GM21515 (cell line): Measurements from ENCODE around the gene MATR3.
A peak's percentile ranks its signal among the peaks of the same experiment; 100 is the strongest.
"Not testable (repeated sequence)": the region's sequence is repeated elsewhere in the genome, so short reads cannot be mapped to it uniquely, and the experiment has no call there.

Experiments used
- ATAC-seq: cut with Tn5 transposase; IDR thresholded peaks from one replicate; pipeline ENCODE4 v1.9.1; 2021; ENCODE audit not compliant: unreplicated experiment

MATR3 gene, protein sequence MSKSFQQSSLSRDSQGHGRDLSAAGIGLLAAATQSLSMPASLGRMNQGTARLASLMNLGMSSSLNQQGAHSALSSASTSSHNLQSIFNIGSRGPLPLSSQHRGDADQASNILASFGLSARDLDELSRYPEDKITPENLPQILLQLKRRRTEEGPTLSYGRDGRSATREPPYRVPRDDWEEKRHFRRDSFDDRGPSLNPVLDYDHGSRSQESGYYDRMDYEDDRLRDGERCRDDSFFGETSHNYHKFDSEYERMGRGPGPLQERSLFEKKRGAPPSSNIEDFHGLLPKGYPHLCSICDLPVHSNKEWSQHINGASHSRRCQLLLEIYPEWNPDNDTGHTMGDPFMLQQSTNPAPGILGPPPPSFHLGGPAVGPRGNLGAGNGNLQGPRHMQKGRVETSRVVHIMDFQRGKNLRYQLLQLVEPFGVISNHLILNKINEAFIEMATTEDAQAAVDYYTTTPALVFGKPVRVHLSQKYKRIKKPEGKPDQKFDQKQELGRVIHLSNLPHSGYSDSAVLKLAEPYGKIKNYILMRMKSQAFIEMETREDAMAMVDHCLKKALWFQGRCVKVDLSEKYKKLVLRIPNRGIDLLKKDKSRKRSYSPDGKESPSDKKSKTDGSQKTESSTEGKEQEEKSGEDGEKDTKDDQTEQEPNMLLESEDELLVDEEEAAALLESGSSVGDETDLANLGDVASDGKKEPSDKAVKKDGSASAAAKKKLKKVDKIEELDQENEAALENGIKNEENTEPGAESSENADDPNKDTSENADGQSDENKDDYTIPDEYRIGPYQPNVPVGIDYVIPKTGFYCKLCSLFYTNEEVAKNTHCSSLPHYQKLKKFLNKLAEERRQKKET

DNA sequence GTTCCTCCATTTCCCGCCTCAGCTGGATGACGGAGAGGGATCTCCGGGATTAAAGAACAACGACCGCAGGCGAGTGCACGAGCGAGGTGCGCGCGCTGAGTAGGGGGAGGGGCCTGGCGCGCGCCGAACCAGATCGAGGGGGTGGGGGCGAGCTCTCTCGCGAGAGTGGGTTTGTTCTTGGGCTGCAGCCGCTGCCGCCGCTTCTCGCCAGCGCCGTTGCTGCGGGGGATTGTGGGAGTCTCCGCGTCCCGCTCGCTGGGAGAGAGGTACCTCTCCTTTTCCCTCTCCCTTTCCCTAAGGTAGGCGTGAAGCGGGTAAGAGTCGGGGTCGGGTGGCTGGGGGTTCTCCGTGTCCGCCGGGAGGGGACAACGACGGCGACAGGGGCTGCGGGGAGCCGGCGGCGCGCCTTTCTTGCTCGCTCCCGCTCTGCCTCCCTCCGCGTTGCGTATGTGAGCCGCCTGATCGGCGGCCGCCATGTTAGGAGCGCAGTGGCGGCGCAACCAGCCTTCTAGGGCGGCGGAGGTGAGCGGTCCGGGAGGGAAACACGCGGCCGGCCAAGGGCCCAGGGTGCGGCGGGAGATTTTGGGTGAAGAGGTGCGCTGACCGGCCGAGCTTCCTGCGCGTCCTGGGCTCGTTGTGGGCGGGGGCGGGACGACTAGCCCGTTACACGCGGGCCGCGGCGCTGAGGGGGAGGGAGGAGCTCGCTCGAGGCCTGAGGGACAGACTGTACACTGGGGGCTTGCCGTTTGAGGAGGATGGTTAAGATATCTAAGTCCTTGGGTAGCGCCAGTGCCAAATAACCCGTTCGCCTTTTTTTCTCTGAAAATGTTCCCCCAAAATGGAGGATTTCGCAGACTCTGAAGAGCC, at the start of gene MATR3:
TSS of gene MATR3 (plus strand) at position 234 of the 867 bp plus-strand sequence. CDS start 13,676 bp downstream, outside the sequence.
- peak; percentile 73 for ATAC-seq

DNA sequence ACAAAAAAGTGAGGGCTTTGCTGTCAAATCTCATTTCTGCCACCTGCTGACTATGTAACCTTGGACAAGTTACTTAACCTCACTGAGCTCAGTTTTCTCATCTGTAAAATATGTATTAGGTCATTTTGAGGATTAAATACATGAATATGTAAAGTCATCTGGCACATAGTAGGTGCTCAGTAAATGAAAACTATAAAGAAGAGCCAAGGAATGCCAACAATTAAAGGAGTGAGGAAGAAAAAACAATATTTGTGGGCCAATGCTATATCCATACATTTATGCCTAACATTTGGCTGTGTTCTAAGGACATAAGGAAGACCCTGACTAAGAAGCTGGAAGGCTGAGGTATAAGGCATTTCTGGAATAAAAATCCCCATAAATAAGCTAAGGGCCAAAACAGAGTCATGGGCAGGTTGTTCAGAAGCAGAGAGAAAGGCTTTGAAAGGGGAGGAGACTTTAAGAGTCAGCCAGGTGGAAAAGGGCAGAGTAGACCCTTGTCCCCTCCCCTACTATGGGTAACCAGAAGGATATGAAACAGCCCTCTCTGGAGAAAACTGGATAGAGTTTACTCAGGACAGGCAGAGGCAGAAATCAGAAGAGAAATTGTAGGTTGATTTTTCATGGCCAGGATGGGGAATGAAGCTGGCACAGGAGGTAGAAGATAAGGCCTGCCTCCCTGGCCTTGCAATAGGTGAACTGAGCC, 47.8 kb upstream of the MATR3 start:
- no peak for ATAC-seq

DNA sequence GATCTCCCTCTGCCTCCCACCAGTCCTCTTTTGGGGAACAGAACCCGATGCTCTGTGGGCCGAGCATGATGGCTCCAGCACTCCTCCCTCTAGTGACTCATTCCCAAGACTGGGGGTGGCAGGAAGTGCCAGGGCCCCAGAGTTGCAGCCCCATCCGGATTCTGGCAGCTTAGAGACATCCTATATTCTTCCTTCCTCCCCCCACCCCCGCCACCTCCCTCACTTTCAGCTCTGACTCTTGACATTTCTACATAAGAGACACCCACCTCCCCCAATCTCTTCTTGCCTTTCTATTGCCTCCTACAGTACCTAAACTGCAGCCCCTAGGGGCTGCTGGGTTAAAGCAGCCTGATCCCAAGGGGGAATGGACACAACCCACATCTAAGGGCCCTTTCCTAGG, 47.1 kb upstream of the MATR3 start:
- no peak for ATAC-seq

DNA sequence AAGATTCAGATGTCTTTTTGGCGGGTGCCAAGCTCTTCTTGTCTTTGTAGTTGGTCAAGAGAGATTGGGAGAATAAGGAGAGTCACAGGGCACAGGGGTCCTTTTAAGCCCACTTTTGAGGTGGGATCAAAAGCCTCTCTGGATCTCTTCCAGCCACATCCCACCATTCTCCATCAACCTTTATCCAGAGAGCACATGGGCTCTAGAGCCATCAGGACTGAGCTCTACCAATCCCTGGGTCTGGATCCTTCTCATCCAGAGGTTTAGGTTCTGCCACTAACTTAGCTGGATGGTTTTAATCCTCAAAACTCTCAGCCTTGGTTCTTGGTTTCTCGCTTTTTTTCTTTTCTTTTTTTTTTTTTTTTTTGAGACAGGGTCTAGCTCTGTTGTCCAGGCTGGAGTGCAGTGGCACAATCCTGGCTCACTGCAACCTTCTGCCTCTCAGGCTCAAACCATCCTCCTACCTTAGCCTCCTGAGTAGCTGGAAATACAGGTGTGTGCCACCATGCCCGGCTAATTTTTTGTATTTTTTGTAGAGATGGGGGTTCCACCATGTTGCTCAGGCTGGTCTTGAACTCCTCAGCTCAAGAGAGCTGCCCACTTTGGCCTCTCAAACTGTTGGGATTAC, 44.6 kb upstream of the MATR3 start:
- ATAC-seq, result no peak

DNA sequence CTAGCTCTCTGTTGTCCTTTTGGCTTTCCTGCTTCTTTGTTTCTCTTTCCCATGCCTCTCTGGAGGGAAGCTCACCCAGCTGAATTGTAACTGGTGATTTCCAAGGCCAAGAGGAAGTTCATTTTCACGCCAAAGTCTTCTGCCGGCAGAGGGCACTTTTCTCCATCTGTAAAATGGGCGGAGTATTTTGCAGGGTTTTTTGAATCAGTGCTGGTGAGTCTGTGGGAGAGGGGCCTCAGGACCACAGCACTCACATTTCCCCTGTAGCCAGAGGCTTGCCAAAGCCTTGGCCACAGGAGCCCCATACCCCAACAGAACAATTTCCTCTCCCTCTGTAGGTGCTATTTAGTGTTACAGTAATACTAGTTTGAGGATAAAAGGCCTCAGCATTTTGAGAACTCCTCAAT, 42.3 kb upstream of the MATR3 start:
- no peak for ATAC-seq

DNA sequence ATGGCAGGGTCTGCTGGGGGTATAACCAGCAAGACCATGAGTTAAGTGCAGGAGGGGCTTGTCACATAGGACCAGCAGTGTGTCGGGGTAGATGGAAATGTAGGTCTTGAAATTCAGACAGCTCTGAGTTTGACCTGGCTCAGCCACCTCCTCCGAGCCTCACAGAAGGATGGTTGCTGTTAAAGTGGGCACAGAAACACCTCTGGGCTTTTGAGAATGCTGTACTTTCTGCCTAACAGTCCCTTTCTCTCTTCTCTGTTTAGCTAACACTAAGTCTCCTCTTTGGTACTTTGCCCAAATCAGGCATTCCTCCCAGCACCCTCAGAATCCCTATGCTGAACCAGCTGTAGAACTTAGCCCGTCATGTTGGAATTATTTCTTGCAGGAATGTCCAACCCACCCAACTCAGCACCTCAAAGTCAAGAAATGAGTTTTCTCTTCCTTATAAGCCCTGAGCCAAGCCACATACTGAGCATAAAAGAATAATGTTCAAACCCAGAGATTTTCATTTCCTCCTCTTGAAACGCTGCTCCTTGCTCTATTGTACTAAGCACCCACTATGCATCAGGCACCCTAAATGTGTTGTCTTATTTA, 41.7 kb upstream of the MATR3 start:
- ATAC-seq, result no peak

DNA sequence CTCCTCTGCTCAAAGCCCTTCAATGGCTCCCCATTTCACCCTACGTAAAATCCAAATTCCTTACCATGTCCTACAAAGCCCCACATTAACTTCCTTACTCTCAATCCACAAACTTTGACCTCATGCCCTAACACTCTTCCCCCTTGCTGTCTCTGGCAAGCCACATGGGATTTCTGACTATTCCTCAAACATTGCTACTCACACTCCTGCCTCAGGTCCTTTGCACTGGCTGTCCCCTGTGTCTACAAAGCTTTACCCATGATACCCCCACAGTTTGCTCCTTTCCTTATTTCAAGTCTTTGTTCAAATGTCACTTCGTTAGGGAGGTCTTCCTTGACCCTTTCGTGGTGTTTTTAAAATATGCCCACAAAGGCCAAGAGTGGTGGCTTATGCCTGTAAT, 40.4 kb upstream of the MATR3 start:
- ATAC-seq, result no peak

DNA sequence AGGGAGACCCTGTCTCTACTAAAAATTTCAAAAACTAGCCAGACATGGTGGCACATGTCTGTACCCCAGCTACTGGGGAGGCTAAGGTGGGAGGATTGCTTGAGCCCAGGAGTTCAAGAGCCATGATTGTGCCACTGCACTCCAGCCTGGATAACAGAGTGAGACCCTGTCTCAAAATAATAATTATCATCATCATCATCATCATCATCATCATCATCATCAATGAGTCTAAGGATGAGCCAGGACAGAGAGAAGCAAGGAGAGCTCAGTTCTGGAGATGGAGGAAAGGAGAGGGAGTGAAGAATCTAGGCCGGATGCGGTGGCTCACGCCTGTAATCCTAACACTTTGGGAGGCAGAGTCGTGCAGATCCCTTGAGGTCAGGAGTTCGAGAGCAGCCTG, 36.7 kb upstream of the MATR3 start:
- no peak for ATAC-seq

DNA sequence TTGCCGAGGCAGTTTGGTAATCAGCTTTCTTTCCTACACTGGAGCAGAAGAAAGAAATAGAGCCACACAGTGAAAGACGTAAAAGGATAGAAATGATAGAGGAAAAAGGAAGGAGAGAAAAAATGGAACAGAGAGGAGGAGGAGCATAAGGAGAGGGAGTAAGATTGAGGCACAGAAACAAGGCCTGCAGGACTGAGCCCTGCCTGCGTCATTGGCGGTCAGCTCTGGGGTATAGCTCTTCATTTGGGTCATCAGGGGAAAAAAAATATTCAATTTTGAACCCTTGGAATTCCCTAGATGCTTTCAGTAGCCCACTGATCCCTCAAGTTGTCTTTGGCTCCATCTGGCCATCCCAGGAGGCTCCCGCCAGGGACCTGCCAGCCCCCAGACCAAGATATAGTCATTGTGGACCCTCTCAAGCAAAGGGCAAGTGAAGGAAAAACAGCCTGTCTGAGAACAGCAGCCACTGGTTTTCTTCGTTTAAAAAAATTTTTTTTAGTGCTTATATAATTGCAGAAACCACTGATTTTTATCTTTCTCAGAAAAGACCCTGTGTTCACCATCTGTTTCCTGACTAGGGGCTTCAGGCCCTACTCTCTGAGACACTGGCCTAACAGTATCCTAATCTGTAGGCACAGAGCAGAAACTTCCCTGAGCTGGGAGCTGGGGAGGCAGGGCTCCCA, 31.3 kb upstream of the MATR3 start:
- ATAC-seq, result no peak

DNA sequence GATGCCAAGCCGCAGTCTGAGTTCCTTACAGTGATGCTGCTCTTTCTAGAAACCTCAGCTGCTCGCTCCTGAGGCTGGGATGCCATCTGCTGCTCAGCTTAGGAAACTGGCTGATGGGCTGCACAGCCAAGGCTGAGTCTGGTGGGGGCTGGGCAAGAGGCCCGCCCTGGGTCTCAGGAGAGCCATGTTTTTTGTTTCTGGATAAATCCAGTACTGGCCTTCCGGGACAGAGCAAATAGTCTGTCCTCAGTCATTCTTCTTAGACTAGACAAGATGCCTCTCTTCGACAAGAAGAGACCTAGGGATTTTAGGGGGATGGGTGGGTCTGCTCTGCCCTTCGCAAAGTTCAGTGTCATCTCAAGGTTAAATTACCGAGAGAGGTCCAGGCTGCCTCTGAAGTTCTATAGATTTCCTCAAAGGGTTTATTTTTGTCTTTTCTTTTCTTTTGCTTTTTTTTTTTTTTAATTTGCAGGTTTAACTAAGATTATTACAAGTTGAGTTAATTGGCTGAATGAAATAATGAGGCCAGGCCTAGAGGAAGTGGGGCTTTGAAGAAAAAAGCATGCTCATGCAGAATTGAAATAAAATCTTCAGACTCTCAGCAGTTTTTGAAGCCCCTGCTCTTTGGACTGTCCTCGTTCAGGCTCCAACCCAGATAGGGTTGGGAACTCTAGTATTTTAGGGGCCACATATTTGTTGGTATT, 30.6 kb upstream of the MATR3 start:
- ATAC-seq, result peak; percentile 69

DNA sequence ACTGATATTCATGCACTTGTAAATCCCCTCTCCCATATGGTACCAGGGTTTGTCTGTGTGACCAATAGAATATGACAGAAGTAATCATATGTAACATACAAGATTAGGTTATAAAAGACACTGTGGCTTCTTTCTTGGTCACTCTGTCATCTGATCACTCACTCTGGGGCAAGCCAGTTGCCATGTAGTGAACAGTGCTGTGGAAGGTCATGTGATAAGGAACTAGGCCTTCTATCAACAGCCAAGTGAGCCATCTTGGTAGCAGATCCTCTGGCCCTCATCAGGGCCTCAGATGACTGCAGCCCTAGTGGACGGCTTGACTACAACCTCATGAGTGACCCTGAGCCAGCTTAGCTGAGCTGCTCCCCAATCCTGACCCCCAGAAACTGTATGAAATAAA, 30.0 kb upstream of the MATR3 start:
- ATAC-seq, result no peak

DNA sequence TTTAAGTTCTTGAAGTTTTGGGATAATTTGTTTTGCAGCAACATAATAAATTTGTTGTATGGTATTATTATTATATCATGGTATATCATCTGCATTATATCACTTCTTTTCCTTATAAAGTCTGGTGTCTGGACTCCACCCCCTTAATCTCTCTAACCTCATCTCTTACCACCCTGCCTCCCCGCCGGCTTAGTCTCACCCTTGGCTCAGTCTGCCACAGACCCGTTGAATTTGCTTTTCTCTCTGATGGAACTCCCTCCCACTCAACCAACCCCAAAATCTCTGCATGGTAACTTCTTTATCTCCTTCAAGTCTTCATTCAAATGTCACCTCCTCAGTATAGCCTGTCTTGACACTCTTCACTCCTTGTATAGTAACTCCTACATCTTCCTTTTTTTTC, 29.6 kb upstream of the MATR3 start:
- no peak for ATAC-seq

DNA sequence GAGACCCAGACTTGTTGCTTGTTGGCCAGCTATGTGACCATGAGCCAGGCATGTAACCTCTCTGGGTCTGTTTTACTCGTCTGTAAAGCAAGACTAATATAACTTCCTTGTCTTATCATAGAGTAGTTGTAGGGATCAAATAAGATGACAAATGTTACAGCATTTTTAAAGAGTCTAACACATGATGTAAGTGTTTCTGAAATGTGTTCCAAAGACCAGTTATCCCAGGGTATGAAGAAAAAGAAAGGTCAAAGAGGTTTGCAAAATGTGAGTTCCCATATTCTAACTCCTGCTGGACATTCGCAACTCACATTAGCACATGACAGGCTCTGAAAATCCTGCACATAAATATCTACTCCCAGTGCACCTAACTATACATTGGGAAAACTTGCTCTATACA, 28.5 kb upstream of the MATR3 start:
- no peak for ATAC-seq

DNA sequence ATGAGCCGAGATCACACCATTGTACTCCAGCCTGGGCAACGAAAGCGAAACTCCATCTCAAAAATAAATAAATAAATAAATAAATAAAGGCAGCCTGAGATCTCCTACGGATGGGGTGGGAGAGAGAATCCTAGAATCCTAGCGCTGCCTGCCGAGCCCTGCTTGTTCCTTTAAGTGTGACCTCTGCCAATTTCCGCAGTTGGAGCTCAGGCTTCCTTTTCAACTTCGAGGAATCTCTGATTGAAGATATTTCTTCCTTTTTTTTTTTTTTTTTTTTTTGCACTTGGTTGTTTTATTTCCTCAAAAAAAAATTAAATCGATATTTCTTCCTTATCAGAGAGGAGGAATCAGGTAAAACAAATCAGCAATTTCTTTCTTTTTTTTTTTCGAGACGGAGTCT, 27.3 kb upstream of the MATR3 start:
- ATAC-seq, result no peak

DNA sequence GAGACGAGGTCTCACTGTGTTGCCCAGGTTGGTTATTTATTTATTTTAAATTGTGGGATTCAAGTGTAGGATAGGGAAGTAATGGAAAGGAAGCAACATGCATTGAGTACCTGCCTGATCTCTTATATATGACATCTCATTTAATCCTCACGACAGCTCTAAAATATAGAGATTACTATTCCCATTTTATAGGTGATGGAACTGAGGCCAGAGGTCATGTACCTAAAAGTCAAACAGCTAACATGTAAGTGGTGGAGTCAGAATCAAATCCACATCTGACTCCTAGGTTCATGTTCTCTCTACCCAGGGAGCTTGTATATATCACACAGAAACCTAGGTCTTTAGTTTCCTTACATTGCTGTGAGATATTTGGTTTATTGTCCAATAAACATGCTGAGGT, 26.1 kb upstream of the MATR3 start:
- no peak for ATAC-seq

DNA sequence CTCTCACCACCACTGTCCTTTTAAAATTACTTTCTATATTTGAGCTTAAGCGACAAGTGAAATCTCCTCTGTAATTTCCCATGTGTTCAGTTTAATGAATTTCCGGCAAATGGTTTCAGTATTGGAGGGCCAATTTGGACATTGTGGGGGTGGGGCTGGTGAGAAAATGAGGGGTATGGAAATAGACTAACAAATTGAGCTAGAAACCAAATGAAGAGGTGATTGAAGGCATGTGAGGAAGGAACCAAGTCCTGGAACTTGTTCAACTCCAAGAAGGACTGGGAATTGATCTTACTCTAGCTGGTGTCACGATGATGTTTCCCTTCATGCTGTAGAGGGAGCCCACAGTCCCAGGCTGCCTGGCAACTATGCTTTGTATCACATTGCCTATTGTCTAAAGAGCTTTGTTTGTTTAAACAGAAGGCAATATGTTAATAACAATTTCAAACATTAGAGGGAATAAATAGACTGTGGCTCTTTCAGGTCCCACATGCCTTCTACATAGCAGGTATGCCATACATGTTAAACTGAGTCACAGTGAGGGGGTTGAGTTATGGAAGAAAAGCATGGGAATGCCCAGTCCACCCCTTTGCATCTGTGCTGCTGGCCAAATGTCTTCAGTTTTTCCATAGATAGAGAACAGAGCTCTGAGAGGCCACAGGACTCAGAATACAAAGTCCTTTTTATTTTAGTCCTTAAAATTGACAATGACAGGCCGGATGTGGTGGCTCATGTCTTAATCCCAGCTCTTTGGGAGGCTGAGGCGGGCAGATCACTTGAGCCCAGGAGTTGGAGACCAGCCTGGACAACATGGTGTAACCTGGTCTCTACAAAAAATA, 25.0 kb upstream of the MATR3 start:
- ATAC-seq, result no peak

DNA sequence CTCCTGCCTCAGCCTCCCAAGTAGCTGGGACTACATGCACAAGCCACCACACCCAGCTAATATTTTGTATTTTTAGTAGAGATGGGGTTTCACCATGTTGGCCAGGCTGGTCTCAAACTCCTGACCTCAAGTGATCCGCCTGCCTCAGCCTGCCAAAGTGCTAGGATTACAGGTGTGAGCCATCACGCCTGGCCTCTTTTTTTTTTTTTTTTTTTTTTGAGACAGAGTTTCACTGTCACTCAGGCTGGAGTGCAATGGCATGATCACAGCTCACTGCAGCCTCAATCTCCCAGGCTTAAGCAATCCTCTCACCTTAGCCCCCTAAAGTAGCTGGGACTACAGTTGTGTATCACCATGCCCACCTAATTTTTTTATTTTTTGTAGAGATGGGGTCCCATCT, 22.8 kb upstream of the MATR3 start:
- not testable (repeated sequence) for ATAC-seq
